OCI-M1 (cell line): ENCODE measurements around the gene PRR14.
"Not testable (repeated sequence)": the region's sequence is repeated elsewhere in the genome, so short reads cannot be mapped to it uniquely, and the experiment has no call there.

Experiments used
- DNase-seq: peaks from one replicate; lab custom pipeline; 2025; lab: John Stamatoyannopoulos, UW

The PRR14 gene

GRCh38 chr16:30692396-30693064 lies 41.8 kb downstream of the PRR14 start:
- DNase-seq, result peak; percentile 26

DNA sequence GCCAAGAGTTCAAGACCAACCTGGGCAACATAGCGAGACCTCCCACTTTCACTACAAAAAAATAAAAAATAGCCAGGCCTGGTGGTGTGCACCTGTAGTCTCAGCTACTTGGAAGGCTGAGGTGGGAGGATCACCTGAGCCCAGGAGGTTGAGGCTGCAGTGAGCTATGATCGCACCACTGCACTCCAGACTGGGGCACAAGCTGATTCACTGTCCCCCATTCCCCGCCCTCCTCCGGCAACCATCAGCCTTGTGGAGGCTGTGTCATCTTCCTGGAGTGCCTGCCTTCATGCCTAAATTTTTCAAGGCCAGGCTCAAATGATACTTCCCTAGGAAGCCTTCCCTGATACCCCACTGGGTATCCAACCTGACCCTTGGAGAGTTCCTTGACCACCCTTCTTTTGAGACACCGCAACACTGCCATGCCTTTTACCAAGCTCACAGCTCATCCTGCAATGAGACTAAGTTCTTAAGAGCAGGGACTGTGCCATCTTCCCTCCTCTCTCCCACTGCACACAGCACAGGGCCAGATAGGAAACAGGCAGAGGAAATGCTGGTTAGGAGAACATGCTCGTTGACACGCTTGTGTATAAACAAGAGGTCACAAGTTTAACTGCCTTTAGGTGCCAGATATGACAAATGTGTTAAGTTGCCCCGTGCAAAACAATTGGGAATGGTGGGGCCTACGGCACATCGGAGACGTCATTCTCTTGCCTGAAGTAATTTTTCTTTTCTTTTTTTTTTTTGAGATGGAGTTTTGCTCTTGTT lies 44.4 kb downstream of the PRR14 start:
- DNase-seq, result no peak

GRCh38 chr16:30696646-30697045 lies 45.9 kb downstream of the PRR14 start:
- not testable (repeated sequence) for DNase-seq

DNA sequence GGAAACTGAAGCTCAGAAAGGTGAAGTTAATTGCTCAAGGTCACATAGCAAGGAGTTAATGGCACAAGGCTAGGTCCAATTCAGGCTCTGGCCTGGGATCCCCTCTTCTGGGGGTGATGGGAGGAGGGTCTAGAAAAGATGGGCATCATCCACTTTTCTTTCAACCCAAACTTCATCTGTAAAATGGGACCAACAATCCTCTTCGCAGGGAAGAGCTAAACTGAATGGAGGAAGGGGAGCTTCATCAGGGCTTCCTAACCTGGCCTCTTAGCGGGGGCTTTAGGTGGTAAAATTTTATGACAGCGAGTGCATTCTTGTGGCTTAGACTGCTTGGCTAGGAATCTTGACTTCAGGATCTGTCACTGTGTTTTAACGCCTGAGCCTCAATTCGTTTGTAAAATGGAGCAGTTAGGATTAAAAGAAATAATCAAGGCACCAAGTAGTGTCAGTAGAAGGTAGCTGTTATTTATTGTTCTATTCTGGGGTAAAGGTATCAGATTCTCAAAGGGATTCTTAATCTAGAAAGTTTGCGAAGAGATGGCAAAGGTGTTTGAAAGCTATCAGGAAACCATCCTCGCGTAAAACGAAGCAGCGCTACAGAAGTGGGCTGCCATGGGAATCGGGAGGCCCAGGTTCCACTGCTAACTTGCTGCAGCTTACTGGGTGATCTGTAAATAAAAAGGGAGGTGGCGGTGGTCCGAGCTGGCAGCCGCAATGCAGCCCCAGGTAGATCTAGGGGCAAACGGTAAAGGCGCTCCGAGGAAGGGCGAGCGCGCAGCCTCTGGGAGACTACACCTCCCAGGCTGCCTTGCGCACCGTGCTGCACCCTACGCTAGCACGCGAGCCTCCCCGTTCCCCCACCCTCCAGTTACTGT lies 46.7 kb downstream of the PRR14 start:
- DNase-seq, result no peak

DNA sequence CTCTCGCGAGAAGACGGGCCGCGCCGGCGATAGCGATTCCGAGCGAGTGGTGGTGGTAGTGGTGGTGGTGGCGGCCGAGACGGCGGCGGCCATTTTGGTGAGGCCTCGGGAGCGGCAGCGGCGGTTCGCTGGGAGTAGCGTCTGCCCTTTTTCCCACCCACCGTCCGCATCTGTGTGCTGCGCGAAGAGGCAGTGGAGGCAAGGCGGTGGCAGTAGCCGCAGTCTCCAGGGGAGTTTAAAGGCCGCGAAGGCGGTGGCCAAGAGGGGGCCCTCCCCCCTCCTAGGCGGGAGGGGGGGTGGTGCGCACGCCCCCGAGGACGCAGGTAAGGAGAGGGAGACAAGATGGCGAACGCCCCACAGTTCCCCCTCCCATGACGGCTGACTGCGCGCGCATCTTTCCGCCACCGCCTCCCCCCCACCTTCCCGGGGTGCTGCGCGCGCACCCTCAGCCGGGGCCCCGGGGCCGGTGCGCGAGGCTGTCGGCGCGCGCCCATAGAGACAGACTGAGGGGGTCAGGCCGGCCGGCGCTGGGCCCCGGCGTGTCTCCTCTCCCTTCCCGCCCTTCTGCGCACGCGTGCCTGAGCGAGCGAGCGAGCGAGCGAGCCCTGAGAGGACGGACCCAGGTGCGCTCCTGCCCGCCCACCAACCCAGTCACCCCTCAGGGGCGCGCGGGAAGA lies 47.5 kb downstream of the PRR14 start:
- peak; percentile 99 for DNase-seq

- DNase-seq, result peak; percentile 94
These were observed 48.3 kb downstream of the PRR14 start, which contains the start of gene SRCAP for GRCh38 chr16:30698816-30699614. Gene SRCAP, plus strand, starts transcription at chr16:30699171. Its CDS starts 1,654 bp downstream, at chr16:30700825.

- DNase-seq, result no peak
These were observed 48.9 kb downstream of the PRR14 start for GRCh38 chr16:30699615-30700099.

GRCh38 chr16:30700491-30700890 lies 49.7 kb downstream of the PRR14 start:
- no peak for DNase-seq

DNA sequence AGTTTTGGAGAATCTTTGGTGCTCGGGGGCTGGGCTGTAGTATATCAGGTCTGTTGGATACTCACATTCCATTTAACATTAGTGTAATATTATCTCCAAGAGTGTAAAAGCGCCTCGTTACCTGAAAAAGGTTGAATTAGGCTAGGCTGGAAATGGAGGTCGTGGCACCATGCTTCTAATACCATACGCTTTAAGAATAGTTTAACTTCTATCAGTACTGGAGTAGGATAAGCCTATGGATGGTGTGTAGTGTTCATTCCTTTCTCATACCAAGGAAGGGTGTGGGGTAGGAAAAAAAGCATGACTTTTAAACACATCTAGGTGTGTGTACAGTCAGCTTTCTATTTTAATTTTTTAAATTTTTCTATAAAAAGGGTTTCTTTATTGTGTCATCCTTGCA lies 50.2 kb downstream of the PRR14 start:
- no peak for DNase-seq

GRCh38 chr16:30703071-30703470 lies 52.3 kb downstream of the PRR14 start:
- not testable (repeated sequence) for DNase-seq

DNA sequence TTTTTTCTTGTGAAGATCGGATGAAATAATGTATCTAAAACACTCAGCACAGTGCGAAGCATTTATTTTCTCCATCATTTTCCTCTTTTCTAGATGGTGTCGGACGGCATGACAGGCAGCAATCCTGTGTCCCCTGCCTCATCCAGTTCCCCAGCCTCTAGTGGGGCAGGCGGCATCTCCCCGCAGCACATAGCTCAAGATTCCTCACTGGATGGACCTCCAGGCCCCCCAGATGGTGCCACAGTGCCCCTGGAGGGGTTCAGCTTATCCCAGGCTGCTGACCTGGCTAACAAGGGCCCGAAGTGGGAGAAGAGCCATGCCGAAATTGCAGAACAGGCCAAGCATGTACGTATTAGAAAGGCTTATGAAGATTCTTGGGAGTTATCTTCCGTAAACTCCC lies 53.2 kb downstream of the PRR14 start:
- no peak for DNase-seq
